GM21786 (cell line): Measurements from ENCODE around the gene PGAP6.
A peak's percentile ranks its signal among the peaks of the same experiment; 100 is the strongest.
"Not testable (repeated sequence)": the region's sequence is repeated elsewhere in the genome, so short reads cannot be mapped to it uniquely, and the experiment has no call there.

Experiments
- ATAC-seq: cut with Tn5 transposase; IDR thresholded peaks from one replicate; pipeline ENCODE4 v1.9.1; 2021; ENCODE audit not compliant: unreplicated experiment

Gene PGAP6

DNA sequence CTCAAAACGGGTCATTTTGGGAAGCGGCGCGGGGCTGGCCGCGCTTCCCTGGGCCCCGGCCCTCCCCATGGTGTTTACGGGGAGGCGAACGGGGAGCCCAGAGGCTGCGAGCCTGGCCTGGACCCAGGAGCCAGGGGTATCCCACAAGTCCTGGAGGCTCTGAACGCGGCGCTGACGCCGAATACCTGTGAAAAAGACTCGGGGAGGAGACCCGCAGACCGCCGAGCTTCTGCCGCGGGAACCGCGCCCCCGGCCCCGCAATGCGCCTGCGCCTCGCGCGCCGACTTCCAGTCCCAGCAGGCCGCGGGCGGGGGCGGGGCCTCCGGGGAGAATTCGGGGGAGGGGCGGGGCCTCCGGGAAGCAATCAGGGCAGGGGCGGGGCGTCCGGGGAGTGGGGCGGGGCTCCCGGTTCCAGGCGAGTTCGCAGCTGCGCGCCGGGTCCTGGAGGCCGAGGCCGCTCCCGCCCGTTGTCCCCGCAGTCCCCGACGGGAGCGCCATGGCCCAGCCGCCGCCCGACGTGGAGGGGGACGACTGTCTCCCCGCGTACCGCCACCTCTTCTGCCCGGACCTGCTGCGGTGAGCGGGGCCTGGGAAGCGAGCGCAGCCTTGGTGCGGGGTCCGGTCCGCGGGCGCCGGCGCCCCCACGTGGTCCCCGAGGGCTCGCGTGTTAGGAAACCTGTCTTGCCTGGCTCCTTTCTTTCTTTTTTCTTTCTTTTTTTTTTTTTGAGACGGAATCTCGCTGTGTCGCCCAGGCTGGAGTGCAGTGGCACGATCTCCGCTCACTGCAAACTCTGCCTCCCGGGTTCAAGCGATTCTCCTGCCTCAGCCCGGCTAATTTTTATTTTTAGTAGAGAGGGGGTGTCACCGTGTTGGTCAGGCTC lies 19.9 kb upstream of the PGAP6 start, which contains the start of gene DECR2:
TSS of gene DECR2 (plus strand) at position 418 of the 881 bp plus-strand sequence. CDS start at position 497, 79 bp downstream.
- ATAC-seq: peak; percentile 49

- no peak for ATAC-seq
Measured at GRCh38 chr16:400061-400591, 18.3 kb upstream of the PGAP6 start.

- ATAC-seq: no peak
Measured at GRCh38 chr16:399340-400019, 17.7 kb upstream of the PGAP6 start.

DNA sequence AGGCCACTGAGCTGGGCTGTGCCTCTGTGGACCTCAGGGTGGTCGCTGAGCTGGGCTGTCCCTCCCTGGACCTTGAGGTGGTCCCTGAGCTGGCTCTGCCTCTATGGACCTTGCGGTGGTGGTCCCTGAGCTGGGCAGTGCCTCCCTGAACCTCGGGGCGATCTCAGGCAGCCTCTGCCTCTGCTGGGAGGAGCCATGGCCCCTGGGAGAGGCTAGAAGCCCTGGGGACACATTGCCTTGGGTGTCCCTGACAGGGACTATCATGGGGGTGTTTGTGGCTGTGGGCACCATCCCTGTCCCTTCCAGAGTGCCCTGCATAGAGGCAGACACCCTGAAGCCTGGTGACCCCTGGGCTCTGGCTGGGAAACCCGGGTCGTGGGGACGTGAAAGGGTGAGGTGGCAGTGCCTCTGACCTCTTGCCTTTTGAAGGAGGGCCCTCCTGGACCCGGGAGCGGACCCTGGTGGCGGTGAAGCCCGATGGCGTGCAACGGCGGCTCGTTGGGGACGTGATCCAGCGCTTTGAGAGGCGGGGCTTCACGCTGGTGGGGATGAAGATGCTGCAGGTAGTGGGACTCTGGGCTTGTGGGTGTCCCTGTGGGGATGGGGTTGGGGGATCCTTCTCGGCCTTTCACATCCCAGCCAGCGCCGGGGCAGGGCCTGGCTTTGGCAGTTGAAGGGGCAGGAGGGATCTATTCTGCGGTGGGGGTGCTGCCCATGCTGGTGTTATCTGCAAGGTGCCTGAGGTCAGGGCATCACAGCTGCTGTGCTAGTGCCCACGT lies 17.0 kb upstream of the PGAP6 start:
- no peak for ATAC-seq

DNA sequence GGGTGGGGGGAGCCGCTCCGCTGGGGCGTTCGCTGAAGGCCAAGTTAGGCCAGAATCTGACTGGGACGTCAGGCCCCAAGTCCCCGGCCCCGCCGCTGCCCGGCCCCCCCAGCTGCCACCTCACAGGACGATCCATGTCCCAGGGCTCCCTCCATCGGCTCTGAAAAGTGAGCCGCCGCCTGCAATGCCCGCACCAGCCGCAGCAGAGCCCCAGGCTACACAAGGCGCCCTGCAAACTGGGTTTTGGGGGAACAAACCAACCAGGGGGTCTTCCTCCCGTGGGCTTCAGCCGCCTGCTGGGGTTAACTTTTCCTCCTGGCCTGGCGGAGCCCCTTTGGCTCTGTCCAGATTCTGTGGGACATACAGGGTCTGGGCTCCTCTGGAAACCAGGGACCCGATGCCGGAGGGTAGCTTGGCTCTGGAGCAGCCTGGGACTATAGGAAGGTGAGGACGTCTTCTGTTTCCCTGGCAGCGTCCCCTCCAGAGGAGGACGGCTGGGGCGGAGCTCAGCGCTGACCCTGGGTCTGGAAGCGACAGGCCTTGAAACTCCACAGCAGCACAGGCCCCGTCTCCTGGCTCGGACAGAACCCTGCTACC lies 16.1 kb upstream of the PGAP6 start:
- ATAC-seq: no peak

DNA sequence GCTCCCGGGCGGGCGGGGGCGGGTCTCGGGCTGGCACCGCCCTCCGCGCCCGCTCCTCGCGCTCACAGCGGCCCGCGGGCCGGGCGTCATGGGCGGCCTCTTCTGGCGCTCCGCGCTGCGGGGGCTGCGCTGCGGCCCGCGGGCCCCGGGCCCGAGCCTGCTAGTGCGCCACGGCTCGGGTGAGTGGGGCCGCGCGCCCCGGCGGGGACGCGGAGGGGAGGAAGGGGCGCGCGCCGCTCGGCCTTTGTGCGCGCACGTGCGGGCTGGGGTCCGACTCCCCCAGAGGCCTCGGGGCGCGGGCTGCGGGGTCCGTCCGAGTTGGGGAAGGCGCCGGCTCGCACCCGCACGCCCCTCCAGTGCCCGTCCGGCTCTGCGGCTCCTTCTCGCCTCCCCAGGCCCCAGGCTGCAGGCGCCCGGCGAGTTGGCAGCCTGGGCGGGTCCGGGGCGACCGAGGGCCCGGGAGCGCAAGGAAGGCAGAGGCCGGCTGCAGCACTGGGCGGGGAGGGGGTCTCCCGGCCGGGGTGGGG lies 15.4 kb upstream of the PGAP6 start, which contains the start of gene NME4:
TSS of gene NME4 (plus strand) at position 65 of the 527 bp plus-strand sequence. CDS start at position 89, 24 bp downstream.
- no peak for ATAC-seq

DNA sequence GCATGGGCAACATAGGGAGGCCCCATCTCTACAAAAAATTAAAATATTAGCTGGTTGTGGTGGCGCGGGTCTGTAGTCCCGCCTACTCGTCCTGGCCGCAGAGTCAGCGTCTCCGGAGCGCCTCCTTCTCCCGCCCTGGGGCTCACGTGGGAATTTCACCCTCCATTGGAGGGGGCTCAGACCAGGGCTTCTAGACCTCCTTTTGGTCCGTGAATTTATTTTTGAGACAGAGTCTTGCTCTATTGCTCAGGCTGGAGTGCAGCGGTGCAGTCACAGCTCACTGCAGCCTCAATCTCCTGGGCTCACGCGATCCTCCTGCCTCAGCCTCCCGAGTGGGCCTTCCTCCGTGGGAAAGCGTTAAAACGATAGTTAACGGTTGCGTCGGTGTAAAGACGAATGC lies 14.8 kb upstream of the PGAP6 start:
- ATAC-seq: no peak

- ATAC-seq: no peak
Measured at GRCh38 chr16:396199-396598, 14.4 kb upstream of the PGAP6 start.

GRCh38 chr16:392450-393030 lies 10.8 kb upstream of the PGAP6 start:
- ATAC-seq: no peak

- no peak for ATAC-seq
Measured at GRCh38 chr16:391885-392335, 10.1 kb upstream of the PGAP6 start.

DNA sequence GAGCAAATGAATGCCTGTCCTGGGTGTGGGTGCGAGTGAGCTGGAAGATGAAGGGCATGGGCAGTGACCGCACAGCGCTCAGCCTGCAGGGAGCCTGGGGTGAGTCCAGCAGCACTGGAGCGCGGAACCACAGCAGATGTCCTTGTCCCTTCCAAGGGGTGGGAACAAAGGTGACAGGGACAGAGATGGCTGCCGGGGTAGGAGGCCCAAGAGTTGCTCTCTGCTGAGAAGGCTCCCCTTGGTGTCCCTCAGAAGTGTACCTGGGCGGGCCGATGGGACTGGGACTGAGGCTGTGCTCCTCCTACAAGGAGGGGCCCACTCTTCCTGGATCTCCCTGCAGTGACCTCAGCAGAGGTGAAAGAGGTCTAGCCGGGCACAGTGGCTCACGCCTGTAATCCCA lies 7.6 kb upstream of the PGAP6 start:
- ATAC-seq: no peak

- not testable (repeated sequence) for ATAC-seq
Measured at GRCh38 chr16:387761-388666, 6.2 kb upstream of the PGAP6 start.

DNA sequence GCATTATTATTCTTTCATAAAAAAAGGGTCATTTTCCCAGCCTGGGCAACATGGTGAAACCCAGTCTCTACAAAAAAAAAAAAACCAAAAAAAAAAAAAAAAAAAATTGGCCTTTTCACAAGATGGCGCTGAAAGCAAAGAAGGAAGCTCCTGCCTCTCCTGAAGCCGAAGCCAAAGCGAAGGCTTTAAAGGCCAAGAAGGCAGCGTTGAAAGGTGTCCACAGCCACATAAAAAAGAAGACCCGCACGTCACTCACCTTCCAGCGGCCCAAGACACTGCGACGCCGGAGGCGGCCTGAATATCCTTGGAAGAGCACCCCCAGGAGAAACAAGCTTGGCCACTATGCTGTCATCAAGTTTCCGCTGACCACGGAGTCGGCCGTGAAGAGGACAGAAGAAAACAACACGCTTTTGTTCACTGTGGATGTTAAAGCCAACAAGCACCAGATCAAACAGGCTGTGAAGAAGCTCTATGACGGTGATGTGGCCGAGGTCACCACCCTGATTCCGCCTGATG lies 4.9 kb upstream of the PGAP6 start:
- no peak for ATAC-seq

GRCh38 chr16:383326-384051 lies 1.7 kb upstream of the PGAP6 start:
- ATAC-seq: no peak

DNA sequence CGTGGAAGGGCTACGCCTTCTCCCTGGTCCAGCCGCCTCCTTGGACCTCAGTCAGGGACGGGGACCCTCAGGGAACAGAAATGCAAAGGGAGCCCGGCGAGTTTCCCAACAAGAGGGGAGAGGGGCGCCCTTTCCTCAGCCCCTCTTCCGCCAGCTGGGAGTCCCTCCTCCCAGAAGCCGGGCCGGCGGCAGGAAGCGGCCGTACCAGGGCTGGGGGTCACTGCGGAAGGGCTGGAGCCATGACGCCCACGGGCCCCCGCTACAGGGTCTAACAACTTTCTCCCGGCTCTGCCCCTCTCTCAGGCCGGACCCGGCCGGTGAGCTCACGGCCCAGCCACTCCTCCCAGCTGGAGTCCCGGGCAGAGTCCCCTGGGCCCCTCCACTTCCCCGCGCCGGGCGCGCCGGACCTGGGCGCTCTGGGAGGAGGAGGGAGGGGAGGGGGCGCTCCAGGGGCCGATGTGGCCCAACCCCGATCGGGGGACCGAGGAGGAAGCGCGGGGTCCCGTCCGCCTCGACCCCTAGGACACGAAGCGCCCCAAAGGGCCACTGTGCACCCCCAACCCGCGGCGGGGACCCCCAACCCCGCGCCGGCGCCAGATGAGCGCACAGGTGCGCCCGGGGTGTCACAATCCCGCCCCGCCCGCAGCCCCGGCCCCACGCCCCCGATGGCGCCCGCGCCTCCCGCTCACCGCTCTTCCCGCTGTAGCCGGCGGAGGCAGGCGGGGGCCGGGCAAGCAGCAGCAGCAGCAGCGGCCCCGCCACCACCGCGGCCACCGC lies 578 bp downstream of the PGAP6 start:
- ATAC-seq: peak; percentile 31

GRCh38 chr16:380762-381011 lies 1.1 kb downstream of the PGAP6 start:
- ATAC-seq: no peak

DNA sequence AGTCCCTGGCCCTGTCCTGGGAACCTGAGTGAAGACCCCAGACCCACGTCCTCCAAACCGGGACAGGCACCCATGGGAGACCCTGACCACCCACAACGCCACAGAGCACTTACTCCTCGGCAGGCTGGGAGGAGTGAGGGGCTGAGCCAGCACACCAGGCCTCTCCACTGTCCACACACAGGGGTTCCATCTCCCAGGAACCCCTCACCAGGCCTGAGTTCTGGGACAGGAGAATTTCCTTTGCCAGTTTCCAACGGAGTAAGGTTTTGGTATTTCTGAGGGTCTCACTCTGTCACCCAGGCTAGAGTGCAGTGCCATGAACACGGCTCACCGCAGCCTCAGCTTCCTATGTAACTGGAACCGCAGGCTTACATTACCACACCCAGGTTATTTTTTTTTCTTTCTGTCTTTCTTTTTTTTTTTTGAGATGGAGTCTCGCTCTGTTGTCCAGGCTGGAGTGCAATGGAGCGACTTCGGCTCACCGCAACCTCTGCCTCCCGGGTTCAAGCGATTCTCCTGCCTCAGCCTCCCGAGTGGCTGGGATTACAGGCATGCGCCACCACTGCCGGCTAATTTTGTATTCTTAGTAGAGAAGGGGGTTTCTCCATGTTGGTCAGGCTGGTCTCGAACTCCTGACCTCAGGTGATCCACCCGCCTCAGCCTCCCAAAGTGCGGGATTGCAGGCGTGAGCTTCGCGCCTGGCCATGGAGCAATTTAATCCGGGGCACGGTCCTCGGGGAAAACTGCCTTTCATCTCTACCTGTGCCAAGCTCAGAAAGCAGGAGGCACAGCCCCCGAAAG lies 1.6 kb downstream of the PGAP6 start:
- ATAC-seq: no peak
